Right lobe of liver (tissue), 4 donors: ENCODE results near the gene RAB37.

Source experiments
- CTCF ChIP-seq, 4 donors: fragments of 200-600 bp in 3 of 4; fragments of 450-650 bp in 1 of 4; IDR thresholded peaks; one replicate each; pipeline versions ENCODE4 v1.5.1 to v1.8.0; 2016 to 2022; ENCODE audit warnings: antibody characterized with exemption in 4 of 4, mild to moderate bottlenecking in 2 of 4
- POLR2A ChIP-seq: fragments of 450-650 bp; IDR thresholded peaks from one replicate; pipeline ENCODE4 v1.6.1; 2017; ENCODE audit warnings: antibody characterized with exemption, mild to moderate bottlenecking
- donor health status: DM: no; HTN: no; CAD: no.
- donor health status: DM: no; HTN: no; CAD: no.
- donor health status: DM: no; HTN: yes; CAD: no.

DNA sequence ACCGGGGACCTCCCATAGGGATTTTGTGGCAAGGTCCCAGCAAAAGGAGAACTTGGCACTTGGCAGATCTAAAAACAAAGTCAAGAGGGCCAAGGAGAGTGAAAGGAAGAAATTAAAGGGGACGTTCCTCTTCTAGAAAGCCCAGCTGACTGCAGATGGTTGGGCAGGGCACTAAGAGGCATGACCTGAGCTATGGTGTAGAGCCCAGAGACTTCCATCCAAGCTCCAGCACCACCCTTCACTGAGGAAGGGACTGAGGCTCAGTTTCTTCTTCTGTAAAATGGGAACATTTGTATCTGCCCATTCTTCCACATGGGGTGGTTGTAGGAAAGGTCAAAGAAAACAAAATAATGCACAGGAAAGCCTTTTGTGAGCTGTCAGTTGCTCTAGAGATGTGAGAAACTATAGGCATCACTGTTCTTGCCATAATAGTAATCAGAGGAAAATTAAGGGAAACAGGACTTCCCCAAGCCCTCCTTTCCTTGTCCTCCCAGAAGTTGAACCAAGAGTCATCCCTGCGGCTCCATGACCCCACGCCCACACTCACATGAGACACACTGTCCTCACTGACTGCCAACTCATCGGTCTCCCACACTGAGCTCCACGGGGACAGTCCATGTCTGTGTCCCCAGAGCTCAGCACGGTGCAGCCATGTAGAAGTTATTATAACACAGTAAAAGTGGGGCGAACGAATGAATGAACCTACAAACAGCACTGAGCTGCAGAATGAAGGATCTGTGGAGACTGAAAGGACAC is 34.8 kb upstream of the RAB37 start:
- TF ChIP-seq POLR2A: no peak
- no peak for TF ChIP-seq CTCF (IDR thresholded peaks at IDR 0.05)
